Measurements from ENCODE around the gene CCDC149. TPM values are rescaled to one million over a fixed set of nuclear protein-coding genes. Genes with fewer than 3 reads are reported as not detected.
A peak's percentile ranks its signal among the peaks of the same experiment; 100 is the strongest.

Gene CCDC149
- total and polyA plus RNA-seq, 2 of the 4 experiments (the other 2 are of a cell fraction) = 6.7 to 7.0 TPM

- H3K4me1 ChIP-seq (ENCODE audit: control insufficient read depth, insufficient read depth, low read length) = peaks cover 11% of the 10 kb centered on the region
These were observed 144.2 kb downstream of the CCDC149 start for GRCh38 chr4:24768604-24769003.

More at GRCh38 chr4:24768604-24769003, 144.2 kb downstream of the CCDC149 start:
- DNase-seq (no peak), ATAC-seq (ENCODE audit: low read depth) (no peak)
- Histone ChIP-seq H2BK120ac (ENCODE audit: low read depth, low read length) (0 out of 2 replicates have a peak overlapping the region, but pooled peaks have one; percentile 90), H4K91ac (ENCODE audit: insufficient read depth, low read depth, low read length) (peak overlapping the region; percentile 39; the same call in 1 of the 2 replicates), H4K8ac (ENCODE audit: low read depth in 2 of 2, low read length in 2 of 2) (no peak overlapping the region), H3K14ac (replicated peaks; ENCODE audit: low read depth, low read length) (no peak overlapping the region), H3K9me1 (ENCODE audit: insufficient read depth, low read length) (peaks cover 17% of the 10 kb centered on the region), H3K56ac (ENCODE audit: extremely low read depth, insufficient read depth, low read length) (no peak overlapping the region), H3K27me3 (ENCODE audit: control insufficient read depth, insufficient read depth, low read length) (no peaks in the 10 kb centered on the region), H2AK9ac (replicated peaks; ENCODE audit: low read depth, low read length, poor library complexity) (no peak overlapping the region), H3K18ac (ENCODE audit: low read depth, low read length) (no peak overlapping the region), H3K36me3 (ENCODE audit: control insufficient read depth, insufficient read depth, low read length) (no peaks in the 10 kb centered on the region), H3K27ac (ENCODE audit: insufficient read depth, low read length) (no peak overlapping the region), H3K79me1 (ENCODE audit: low read depth in 1 of 2, low read length in 2 of 2) (no peaks in the 10 kb centered on the region), H4K20me1 (ENCODE audit: insufficient read depth, low read length) (no peaks in the 10 kb centered on the region), H3K4ac (ENCODE audit: low read depth, low read length) (no peak overlapping the region), H3K9ac (ENCODE audit: low read depth, low read length) (no peak overlapping the region), H2BK15ac (ENCODE audit: low read depth, low read length) (0 out of 3 replicates have a peak overlapping the region, but pooled peaks have one; percentile 70), H2AK5ac (ENCODE audit: low read depth, low read length) (no peak overlapping the region), H3K4me2 (ENCODE audit: low read depth, low read length) (no peak overlapping the region), H3K23ac (ENCODE audit: low read depth, low read length) (no peak overlapping the region), H2AFZ (replicated peaks; ENCODE audit: low read length, poor library complexity) (no peak overlapping the region), H2BK20ac (ENCODE audit: low read depth, low read length) (no peak overlapping the region), H3K4me3 (ENCODE audit: insufficient read depth, low read depth, low read length) (no peak overlapping the region), H3K9me3 (ENCODE audit: control insufficient read depth, insufficient read depth, low read length) (no peaks in the 10 kb centered on the region), H2BK5ac (ENCODE audit: low read depth, low read length, poor library complexity, severe bottlenecking) (no peak overlapping the region), H4K5ac (ENCODE audit: low read depth, low read length) (no peak overlapping the region)
- in situ Hi-C loops (cut with MboI; ENCODE audit: low sequenced_read_pairs) (no loop called here), dilution Hi-C loops (cut with HindIII; ENCODE audit: low sequenced_read_pairs, unreplicated experiment) (no loop called here), intact Hi-C loops (cut with micrococcal nuclease) (no loop called here)
- CTCF ChIA-PET = no interaction called here
- TF ChIP-seq MAFK (IDR thresholded peaks at IDR 0.05; ENCODE audit: low read depth, low read length) = no peak
- no TSS peak for BruUV-seq (replicated peaks)
- POLR2A ChIA-PET (ENCODE audit: unreplicated experiment) = no interaction called here

Data from IMR-90 (cell line).